GM21390 (cell line): ENCODE data around the gene CCDC7.
"Not testable (repeated sequence)": the region's sequence is repeated elsewhere in the genome, so short reads cannot be mapped to it uniquely, and the experiment has no call there.

ENCODE experiments used
- ATAC-seq: cut with Tn5 transposase; IDR thresholded peaks from one replicate; pipeline ENCODE4 v1.9.1; 2021; ENCODE audit not compliant: unreplicated experiment

CCDC7 gene

GRCh38 chr10:32687546-32687945 lies 241.6 kb downstream of the CCDC7 start:
- no peak for ATAC-seq

DNA sequence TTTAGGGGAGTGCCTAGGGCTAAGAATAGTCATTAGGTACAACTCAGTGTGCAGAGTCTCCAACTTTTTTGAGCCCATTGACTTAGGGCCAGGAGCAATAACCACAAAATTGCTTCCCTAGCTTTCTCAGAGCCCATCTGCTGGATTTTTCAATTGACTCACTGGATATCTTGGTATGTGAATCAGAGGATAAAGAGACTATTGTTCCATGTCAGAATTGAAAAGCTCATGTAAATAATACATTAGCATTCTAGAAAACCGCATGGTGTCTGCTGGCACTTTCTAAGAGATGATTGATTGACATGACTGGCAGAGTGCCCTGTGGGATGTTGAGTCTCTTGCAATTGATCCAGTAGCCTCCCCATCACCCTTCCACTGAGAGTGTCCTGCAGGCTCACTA lies 246.2 kb downstream of the CCDC7 start:
- ATAC-seq: no peak

- no peak for ATAC-seq
These were observed 247.6 kb downstream of the CCDC7 start for GRCh38 chr10:32693441-32693979.

GRCh38 chr10:32699683-32700082 lies 253.7 kb downstream of the CCDC7 start:
- not testable (repeated sequence) for ATAC-seq

- ATAC-seq: no peak
These were observed 267.6 kb downstream of the CCDC7 start for GRCh38 chr10:32713560-32713959.

DNA sequence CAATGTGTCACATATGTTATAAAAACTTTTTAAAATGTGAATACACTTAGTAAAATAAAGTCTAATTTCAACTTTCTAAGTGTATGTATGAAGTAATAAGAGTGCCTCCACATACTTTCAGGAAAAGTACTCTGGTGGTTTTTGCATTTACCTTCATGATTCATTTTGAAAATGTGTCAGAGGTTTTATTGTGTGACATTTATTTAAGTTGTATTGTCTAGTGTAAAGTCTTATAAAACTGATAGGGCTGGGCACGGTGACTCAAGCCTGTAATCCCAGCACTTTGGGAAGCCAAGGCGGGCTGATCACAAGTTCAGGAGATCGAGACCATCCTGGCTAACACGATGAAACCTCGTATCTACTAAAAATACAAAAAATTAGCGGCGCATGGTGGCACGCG lies 285.6 kb downstream of the CCDC7 start:
- ATAC-seq: no peak

DNA sequence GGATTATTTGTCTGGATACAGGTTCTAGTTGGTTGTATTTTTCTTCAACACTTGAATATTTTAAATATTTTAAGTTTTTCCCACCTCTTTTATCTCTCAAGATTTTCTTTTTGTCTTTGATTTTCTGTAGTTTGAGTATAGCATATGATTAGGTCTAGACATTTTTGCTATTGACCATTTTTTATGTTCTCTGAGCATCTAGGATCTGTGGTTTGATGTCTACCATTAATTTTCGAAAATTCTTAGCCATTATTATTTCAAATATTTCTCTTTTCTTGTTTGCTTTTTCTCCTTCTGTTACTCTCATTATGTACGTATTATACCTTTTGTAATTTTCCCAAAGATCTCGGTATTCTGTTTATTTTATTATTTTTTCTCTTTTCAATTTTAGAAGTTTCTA lies 293.0 kb downstream of the CCDC7 start:
- ATAC-seq: no peak

GRCh38 chr10:32744321-32744720 lies 298.4 kb downstream of the CCDC7 start:
- no peak for ATAC-seq

GRCh38 chr10:32746869-32747268 lies 300.9 kb downstream of the CCDC7 start:
- no peak for ATAC-seq

DNA sequence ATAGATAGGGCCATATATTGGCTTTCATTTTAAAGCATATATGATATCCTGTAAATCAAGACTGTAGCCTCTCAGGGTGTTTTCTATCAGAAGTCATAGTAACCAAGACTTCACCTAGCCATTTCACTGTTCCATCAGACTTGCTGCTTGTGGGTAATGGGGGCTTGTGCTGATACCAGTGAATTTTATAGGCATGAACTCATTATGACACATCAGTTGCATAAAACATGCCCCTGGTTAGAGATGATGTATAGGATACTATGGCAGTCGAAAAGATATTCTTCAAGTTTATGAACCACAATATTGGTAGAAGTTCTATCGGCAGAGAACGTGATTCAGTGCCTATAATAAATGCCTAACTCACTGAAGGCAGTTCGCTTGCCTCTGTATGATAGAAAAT lies 305.6 kb downstream of the CCDC7 start:
- no peak for ATAC-seq

GRCh38 chr10:32754900-32755299 lies 309.0 kb downstream of the CCDC7 start:
- not testable (repeated sequence) for ATAC-seq

- ATAC-seq: no peak
These were observed 325.3 kb downstream of the CCDC7 start for GRCh38 chr10:32771217-32771616.

DNA sequence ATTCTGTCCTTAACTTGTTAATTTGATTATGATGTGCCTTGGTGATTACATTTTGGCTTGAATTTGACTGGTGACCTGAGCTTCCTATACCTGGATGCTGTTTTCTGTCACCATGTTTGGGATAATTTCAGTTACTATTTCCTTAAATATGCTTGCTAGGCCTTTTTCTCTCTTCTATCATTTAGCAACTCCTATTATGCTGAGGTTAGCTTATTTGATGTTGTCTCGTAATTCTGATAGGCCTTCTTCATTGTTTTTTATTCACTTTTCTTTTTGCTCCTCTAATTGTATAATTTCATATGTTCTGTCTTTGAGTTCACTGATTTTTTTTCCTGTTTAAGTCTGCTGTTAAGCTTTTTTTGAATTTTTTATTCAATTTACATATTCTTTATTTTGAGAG lies 327.2 kb downstream of the CCDC7 start:
- ATAC-seq: no peak

DNA sequence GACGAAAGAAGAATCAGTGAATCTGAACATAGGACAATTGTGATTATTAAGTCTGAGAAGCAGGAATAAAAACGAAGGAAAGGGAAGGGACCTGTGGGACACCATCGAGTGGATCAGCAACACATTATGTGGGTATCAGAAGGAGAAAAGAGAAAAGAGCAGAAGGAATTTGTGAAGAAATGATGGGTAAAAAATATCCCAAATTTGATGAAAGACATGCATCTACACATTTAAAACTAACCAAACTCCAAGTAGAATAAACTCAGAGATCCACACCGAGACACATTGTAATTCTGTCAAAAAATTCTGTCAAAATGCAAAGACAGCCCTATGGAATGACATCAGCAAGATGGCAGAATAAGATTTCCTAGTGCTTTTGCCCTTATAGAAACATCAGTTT lies 341.0 kb downstream of the CCDC7 start:
- ATAC-seq: no peak

DNA sequence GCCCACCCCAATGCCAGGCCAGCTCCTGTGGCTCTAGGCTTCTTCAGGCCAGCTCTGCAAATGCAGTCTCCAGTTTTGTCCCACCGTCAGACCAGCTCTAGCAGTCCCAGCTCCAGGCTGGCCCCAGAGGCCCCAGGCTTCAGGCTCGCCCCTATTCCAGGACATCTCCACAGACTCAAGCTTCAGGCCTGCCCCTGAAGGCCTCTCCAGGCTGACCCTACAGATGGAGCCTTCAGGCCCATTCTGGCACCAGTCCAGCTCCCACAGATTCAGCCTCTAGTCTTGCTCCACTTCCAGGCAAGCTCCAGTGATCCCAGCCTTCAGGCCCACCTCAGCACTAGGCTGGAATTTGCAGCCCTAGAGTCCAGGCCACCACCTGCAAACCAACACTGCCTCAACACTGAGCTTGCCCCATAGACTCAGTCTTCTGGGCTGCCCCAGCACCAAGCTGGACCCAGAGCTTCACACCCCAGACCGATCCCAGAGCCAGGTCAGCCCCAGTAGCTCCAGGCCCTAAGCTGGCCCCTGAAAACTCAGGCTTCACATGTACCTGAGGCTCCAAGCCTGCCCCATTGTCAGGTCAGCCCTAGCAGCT lies 341.8 kb downstream of the CCDC7 start:
- ATAC-seq: no peak

DNA sequence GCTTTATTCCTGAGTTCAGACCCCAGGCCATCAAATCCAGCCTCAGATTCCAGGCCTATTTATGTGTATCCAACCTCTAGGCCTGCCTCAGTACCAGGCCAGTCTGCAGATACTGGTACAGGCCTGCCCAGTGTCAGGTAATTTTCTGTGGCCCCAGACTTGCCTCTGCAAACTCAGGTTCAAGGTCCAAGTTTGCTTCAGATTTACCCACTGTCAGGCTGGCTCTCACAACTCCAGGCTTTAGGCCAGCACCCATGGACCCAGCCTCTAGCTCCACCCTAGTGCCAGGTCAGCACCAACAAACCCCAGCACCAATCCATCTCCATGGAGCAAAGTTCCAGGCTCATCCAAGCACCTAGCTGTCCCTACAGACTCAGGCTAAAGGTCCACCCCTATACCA lies 342.4 kb downstream of the CCDC7 start:
- ATAC-seq: no peak

DNA sequence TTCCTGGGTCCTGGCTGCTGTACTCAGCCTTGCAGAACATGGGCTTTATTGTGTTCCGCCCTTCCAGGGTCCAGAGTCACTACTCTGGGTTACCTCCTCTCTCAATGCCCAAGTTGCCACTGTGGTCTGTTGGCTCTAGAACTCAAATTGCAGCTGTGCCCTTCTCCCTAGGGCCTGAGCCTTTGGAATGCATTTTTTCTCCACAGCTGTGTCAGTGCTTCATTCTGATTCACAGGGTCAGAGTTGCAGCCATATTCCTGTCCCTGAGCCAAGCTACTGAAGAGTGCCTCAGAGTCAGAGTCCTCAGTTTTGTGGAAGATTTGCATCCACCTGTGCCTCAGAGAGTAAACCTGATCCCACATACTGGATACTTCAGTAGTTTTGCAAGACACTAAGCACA lies 344.5 kb downstream of the CCDC7 start:
- ATAC-seq: no peak

- no peak for ATAC-seq
These were observed 347.1 kb downstream of the CCDC7 start for GRCh38 chr10:32793033-32793432.

- no peak for ATAC-seq
These were observed 349.8 kb downstream of the CCDC7 start for GRCh38 chr10:32795598-32796183.

DNA sequence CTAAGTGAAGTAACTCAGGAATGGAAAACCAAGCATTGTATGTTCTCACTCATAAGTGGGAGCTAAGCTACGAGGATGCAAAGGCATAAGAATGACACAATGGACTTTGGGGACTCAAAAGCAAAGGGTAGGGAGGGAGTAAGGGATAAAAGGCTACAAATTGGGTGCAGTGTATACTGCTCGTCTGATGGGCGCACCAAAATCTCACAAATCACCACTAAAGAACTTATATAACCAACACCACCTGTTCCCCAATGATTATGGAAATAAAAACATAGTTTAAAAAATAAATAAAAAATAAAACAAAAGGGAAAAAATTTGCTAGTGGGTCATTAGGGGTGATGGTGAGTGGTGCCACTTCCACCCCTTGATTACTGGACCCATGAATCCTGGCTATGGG lies 351.5 kb downstream of the CCDC7 start:
- not testable (repeated sequence) for ATAC-seq

DNA sequence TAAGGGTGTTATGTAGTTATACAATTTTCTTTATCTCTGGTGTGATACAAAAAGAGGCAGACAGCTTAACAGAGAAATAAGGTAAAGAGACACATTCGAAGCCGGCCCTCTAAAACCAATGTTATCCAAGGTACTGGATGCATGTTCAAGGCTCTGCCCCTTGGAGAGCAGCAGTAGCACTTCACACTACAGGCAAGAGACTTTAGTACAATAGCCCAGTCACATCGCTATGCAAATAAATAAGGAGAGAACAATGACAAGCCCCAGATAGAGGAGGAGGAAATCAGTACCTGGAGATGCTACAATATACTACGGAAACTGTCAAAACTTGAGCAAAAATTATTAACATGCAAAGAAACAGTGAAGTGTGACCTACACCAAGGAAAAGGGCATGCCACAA lies 401.0 kb downstream of the CCDC7 start:
- ATAC-seq: no peak

DNA sequence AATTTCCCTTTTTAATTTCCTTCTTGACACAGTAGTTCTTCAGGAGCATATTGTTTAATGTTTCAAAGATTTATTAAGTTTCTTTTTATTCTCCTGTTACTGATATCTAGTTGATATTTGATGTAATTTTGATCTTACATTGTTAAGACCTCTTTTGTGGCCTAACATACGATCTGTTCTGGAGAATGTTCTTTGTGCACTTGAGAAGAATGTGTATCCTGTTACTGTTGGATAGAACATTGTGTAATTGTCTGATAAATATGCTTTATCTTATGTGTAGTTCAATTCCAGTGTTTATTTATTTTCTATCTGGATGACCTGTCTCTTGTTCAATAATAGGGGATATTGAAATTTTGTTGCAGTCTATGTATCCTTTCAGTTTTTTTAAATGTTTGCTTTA lies 405.4 kb downstream of the CCDC7 start:
- no peak for ATAC-seq

DNA sequence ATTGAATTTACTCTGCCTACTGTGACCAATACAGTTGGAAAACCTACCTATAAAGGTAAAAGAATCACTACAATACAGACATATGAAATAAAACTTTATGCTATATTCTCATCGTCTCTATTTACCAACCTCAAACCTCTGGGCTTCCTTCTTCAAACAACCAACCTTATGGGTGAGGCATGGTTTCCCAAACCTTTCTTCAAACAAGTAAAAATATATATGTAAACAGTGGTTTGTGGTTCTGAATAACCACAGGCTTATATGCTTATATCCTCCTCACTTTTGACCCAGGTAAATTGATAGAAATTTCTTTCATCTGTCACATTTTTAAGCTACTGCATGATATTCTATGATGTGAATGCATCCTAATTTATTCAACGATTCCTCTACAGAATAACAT lies 408.5 kb downstream of the CCDC7 start:
- no peak for ATAC-seq
